COLO668 (cell line): Measurements from ENCODE around the gene ZNF473.

Experiments
- DNase-seq: peaks from one replicate; lab custom pipeline; 2025; ENCODE audit not compliant: unreplicated experiment; lab: John Stamatoyannopoulos, UW

Gene ZNF473

DNA sequence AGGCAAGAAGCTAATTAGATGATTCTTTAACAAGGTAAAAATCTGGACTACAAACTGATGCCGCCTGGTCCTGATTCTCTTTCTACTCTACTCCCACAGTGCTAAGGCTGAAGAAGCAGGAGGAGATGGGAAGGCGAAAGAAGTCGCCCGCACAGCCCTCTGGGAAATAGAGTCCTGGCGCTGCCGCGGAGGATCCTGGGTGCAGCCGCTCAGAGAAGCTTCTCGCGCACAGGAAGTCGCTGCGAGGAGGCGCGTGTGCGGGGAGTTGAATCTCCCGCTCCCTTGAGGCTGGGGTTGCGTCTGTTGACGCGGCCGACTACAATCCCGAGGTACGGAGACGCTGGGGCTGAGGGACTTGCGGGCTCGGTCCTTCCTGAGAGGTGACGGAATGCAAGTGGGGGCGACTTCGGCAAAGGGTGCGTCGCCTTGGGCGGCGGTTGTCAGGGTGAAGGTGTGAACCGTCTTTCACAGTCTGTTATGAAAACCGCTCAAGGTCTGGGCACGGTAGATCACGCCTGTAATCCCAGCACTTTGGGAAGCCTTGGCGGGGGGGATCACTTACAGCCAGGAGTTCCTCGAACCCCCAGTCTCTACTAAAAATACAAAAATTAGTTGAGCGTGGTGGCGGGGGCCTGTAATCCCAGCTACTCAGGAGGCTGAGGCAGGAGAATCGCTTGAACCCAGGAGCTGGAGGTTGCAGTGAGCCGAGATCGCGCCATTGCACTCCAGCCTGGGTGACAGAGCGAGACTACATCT lies at the start of gene ZNF473:
Gene ZNF473 (plus strand): TSS at position 212 of the 756 bp plus-strand sequence. CDS start 5,078 bp downstream, outside the sequence.
- DNase-seq: peak; percentile 94

DNA sequence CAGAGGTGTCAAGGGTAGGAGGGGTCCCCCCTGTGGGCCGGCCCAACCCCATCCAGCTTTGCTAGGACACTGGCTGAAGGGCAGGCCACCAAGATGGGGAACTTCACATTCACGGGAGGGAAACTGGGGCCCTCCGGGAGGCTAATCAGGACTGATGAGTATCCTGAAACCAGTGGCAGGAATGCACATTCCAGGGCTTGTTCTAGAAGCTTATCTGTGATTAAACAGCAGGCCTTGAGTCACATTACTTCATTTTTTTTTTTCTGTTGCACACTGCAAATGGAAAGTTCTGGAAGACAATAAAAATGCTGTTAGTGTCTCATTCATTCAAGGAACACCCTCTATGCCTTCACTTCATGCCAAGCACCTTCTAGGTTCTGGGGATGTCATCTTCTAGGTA lies 49.3 kb upstream of the ZNF473 start:
- DNase-seq: no peak

DNA sequence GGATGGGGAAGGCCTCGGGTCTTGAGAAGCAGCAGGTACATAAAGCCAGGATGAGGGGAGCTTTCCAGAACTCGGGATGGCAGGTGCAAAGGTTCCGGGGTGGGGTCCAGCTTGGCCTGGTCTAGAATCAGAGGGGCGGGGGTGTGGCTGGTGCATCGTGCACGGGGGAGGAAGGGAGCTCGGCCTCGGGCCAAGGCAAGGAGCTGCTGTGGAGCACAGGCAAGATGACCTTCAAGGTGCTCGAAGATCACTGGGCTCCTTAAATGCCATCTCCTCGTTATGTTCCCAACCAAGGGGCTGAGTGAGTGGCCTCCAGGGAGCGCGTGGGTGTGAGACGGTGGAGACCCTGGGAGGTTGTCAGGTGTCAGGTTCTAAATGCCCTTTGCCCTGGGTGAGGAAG lies 48.7 kb upstream of the ZNF473 start:
- DNase-seq: no peak

DNA sequence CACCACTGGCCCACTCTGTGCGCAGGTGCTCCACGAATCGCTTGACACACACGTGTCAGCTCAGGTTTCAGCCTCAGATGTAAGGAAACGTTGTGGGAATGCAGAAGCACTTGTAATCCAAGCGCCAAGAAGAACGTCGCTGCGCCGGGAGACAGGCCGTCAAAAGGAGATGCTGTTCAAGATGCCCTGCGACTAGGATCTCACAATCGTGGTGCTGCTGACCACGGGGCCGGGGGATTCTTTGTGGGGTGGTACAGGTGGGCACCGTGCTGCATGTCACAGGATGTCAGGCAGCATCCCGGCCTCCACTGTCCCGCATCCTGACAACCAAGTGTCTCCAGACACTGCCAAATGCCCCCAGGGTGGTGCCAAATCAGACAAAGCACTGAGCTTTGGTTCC lies 47.9 kb upstream of the ZNF473 start:
- DNase-seq: no peak

DNA sequence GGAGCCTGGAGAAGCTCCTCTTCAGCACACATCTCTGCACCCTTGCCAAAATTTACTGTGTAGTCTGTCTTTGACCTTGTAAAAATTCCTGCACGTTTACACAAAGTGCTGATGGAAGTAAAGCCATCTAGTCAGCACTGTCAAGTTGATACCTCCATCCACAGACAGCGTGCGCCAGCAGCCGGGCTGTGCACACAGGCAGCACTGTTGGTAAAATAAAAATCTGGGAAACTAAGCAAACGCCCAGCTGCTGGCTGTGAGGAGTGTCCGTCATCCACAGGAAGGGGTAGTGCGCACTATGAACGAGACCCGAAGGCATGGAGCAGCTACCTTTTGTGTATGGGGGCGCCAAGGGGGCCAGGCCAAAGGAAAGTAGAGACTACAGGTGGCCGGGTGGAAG lies 47.5 kb upstream of the ZNF473 start:
- DNase-seq: no peak

DNA sequence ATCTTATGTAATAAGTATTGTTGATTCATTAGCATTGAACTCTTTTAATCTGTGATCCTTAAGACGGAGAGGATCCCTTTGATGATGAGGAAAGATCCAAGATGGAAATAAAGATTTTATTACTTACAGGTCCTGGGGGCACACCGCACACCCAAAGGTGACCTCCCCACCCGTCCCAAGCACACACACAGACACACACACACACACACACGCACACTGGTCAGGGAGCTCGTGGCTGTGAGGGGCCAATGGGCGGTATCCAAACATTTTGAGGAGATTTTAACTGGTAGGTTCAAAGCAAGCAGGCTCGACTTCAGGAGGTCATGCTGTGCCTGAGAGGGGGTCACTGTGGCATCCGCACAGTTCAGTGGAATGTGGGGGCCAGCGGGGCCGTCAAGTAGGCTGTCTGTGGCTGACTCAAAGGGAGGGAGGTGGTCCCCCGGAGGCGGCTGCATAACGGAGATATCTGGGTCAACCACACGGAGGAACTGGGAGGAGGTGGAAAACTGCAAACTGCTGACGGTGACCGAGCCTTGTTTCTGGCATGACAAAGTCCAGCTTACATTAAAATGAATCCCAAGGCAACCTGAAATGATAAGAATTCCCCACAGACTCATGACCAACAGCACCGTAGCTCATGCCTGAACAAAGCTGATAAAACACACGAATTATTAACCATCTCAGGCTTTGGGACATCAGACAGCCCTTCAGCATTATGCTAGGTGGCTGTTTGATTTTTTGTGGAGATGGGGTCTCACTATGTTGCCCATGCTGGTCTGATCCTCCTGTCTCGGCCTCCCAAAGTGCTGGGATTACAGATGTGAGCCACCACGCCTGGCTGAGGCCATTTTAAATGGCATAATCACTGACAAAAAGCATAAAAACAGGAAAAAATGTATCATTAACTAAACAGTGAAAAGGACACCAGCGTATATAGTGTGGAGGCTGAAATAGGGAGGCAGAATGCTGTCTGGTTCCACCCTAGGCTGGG lies 43.9 kb upstream of the ZNF473 start:
- no peak for DNase-seq

DNA sequence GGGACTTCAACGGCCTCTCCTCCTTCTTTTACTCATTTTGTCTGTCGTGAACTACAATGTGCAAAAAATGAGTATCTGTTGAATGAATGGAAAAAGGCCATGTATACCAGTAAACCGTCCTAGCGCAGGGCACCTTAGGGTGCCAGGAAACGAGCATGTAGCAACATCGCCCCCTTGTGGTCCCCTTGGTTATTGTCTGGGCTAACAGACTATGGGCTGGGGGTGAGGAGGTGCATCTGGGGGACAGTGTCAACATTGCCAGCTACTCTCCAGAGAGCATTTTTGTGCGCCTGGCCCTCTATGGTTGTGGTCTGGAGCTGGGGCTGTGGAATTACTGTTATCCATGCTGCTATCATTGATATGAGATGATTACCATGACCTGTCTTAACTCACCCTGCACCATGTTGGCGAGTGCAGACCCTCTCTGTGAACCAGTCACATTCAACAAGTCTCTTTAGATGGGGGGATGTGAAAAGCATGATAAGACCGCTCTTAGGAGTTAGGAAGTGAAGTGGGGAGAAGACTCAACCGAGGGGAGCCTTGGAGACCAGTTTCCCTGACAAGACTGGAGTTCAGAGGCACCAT lies 42.1 kb upstream of the ZNF473 start:
- peak; percentile 65 for DNase-seq

DNA sequence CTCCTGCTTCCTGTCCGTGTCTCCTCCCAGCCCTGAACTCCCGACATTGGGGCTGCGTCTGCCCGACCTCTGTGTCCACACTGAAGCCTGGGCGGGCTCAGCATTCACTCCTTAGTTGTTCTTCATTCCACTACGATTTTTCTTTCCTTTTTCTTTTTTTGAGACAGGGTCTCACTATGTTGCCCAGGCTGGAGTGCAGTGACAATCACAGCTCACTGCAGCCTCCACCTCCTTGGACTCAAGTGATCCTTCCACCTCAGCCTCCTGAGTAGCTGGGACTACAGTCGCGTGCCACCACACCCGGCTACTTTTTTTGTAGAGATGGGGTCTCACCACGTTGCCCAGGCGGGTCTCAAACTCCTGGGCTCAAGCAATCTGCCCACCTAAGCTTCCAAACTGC lies 41.3 kb upstream of the ZNF473 start:
- no peak for DNase-seq

DNA sequence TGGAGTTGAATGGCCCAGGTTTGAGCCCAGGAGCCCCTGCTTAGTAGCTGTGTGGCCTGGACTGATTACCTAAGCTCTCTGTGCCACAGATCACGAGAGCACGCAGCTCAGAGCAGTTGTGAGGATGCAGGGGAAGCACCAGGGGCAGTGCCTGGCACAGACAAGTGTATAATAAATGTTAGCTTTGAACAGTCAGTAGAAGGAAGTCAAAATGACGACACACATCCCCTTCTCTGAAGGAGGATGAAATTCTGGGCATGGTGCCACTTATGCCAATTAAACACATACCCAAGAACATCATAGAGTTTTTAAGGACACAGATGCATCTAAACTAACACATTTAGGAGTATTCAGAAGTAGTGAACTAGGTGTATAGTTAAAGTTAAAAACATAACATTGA lies 39.9 kb upstream of the ZNF473 start:
- no peak for DNase-seq

DNA sequence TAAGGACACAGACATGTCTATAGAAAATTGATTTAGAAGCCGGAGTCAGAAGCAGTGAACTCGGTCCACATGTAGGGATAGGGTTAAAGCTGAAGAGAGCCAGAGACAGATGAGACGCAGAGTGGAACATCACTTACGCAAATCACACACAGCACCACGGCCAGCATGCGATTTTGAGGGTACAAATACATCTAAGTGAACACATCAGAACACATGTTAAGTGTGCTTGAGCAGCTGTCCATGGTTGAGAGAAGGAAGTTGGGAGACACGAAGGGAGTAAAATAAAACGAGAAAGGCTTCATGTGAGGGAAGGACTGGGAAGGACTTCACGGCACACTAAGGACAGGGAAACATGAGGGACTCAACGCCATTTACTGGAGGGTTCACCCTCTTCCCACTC lies 39.5 kb upstream of the ZNF473 start:
- no peak for DNase-seq

DNA sequence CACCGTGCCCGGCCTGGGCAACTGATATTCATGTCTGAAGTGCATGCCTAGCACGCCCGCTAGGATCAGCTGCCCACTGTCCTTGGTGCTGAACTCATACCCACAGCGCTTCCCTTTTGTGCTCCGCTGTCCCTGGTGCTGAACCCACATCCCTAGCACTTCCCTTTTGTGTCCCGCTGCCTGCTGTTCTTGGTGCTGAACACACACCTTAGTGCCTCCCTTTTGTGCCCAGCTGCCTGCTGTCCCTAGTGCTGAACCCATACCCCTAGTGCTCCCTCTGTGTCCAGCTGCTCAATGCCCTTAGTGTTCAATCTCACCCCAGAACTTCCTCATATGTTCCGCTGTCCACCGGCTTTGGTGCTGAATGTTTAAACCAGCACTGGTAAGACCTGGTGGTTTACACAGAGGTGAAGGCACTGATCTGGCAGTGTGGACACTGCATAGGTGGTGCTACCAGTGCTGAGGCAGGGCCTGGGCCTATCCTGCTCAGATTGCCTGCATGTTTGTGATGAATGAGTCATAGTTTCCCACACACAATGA lies 38.6 kb upstream of the ZNF473 start:
- DNase-seq: peak; percentile 17

DNA sequence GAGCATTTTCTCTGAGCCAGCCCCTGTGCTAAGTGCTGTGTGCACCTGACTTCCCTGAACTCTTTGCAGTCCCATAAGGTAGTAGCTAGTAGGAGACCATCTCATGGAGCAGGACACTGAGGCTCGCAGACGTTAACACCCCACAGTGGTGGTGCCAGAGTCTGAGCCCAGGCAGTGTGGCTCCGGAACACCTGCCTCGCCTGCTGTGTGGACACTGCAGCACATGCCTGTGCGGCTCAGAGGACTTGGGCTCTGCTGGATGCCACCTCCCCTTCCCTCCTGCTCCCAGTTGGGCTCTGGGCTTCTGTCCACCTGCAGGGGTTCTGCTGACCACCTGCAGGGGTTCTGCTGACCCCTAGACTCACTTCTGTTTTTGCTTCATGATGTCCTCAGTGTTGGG lies 37.8 kb upstream of the ZNF473 start:
- no peak for DNase-seq

DNA sequence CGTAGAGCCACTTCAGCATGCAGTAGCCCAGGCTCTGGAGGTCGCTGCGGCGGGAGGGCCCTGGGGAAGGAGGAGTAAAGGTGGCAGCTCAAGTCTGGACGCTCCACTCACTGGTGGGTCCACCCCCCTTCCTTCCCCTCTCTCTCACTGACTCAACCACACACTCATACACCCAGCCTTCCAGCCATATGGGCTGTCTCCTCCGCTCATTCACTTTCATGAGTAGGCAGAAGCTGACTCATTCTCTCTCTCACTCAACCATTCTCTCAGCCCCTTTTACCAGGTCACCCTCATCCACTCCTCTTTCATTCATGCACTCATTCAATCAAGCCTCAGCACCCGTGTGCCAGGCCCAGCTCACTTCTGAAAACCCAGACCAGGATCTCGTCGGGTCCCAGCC lies 37.4 kb upstream of the ZNF473 start:
- DNase-seq: no peak

DNA sequence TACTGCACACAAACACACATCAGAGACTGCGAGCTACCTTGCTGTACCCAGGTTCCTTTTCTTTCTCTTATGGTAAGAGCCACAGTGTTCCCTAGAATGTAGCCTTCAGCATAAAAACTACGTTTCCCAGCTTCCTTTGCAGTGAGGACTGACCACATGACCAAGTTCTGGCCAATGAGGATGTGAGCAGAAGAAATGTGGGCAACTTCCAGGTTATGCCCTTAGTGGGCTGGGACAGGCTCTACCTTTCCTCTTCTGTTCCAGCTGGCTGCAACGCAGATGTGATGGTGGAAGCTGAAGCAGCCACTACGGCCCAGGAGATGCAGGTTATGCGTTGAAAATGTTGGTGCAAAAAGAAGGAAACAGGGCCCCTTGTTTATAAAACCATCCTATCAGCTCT lies 28.1 kb upstream of the ZNF473 start:
- peak; percentile 6 for DNase-seq

DNA sequence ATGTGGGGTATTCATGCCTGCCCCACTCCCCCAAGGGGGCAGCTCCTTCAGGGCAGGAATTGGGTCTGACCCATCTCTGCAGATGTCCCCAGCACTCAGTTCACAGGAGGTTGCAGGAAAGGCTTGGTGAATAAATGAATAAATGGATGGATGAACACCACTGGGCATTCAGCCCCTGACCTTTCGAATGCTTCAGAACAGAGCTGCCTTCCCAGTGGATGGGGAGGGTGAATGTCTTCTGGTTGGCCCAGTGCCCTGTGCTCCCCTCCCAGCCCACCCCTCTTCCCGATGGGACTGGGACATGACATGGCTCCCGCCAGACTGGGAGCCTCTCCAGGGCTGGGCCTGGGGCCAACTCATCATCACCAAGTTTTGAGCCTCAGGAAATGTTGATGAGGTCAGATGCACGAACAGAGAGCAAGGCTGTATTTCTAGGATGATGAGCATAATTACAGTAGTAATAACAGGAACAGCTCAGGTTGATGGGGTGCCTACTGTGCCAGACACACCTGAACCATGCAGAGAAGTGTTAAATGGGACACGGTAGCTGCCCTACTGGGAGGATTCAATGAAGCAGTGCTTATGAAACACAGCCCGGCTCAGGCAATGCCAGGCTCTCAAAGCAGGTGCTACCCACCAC lies 26.3 kb upstream of the ZNF473 start:
- DNase-seq: no peak

DNA sequence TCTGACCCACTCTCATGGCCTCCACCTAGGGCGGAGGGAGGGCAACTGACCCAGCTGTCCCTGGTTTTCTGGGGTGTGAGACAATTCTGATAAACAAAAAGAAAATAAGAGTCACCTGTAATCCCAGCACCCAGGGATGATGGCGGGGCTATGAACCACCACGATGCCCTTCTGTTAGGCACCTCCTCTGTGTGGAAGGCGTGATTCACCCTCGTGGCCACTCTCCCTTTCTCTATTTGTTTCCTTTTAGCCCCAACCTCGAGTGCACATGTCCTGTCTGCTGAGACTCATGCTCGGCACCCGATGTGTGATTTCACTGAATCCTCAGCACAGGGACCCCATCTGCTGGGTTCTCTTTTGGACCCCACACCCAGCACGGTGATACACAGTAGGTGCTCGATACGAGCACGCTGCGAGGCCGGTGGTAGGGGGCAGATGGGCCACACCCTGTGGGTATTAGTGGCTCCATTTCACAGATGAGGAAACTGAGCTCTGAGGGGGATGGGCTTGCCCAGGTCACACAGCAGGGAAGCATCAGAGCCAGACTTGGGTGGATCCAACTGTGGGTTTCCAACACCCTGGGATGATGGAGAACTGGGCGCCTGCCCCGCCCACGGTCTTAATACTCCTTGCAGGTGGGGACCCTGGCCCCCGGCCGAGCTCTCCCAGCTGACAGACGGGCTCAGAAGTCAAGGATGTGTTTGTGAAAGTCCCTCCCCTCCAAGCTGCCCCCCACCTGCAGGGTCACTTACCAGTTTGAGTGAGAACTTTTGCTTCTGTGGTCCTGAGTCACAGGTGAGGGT lies 25.6 kb upstream of the ZNF473 start:
- DNase-seq: no peak

DNA sequence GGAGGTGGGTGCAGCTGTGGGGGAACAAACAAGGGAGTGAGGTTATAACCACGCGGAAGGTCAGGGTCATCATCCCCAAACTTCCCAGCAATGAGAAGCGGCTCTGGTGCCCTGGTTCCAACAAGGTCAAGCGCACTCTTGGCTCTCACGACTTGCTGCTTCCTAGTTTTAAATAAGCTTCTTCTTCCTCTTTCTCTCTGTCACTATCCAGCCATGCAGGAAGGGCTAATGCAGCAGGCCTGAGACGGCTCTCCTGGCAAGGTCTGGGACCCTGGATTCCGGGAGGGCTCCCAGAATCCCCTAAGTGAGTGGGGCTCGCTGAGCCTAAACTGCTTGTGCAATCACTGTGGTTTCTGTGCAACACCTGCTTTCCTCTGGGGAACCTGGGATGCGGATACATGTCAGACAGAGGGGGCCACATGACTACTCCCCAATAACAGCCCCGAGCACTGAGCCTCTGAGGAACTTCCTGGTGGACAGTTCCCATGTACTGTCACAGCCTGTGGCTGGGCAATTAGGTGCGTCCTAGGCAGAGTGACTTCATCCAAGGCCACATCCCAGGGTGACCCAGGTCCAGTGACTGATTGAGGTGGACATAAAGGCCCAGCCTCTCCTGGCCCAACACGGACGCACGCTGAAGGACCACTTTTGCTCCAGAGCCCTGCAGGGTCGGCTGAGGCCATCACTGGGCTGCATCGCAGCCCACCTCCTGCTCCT lies 24.8 kb upstream of the ZNF473 start:
- DNase-seq: no peak

DNA sequence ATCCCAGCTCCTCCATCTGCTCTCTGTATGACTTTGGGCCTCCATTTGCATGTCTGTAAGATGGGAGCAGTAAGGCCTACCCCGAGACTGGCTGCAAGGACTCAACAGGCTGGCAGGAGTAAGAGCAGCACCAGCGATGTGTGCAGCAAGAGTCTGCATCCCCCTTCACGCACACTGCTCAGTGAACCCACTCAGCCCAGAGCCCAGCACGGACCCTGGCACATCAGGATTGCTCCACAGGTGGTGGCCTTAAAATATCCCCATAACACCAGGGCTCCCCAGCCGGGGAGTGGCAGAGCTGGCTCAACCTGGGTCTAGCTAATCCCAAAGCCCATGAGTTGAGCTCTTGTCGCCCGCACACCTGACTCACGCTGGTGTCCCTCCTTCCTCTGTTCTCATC lies 24.0 kb upstream of the ZNF473 start:
- DNase-seq: no peak

DNA sequence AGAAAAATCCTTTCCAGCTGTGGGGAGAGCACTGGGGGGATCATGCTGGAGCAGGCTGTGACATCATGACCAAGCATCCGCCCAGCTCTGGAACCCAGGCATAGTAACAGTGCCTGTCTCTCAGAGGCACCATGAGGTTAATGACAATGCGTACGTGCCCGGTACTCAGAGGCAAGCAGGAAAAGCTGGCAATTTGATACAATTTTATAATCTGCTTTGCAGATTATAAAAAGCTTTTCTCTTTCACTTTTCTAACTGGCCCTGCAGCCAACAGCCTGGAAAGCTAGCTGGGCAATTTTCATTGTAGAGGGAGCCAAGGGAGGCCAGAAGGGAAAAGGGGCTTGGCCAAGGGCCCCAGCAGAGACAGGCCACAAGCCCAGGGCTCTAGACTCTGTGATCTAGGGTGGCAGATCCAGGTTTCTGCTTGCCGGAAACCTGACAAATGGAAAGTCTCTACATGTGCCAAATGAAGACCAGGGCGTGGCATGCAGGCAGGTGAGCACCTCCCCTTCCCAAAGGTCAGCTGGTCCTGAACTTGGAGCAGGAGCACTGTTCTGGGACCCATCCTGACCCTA lies 23.3 kb upstream of the ZNF473 start:
- no peak for DNase-seq
